GM12878 (cell line): ENCODE data around the gene ENOX1. TPM values are rescaled to one million over a fixed set of nuclear protein-coding genes. Genes with fewer than 3 reads are reported as not detected.

Experiments
- ATAC-seq: fragments of 200-7000 bp; cut with Tn5 transposase; 3 replicates; pipeline ENCODE4 v1.9.1; 2020; ENCODE audit warnings: mild to moderate bottlenecking, moderate library complexity
- BruUV-seq: library from RNA; stranded (reverse); fragments of 400-500 nt; replicated peaks from 2 replicates; lab custom pipeline; 2021; lab: Mats Ljungman, UMichigan
- CTCF ChIA-PET: fragments of 300-600 bp; sonication (Branson Sonifier 250); formaldehyde crosslinking; extraction: SDS; loops from one replicate; lab custom pipeline; 2021; ENCODE audit warnings: inconsistent platforms; lab: Yijun Ruan, JAX
- POLR2A ChIA-PET: fragments of 350-600 bp; formaldehyde crosslinking; extraction: SDS; loops from one replicate; lab custom pipeline; 2021; ENCODE audit warnings: inconsistent platforms; lab: Charles Lee
- RAD21 ChIA-PET: fragments of 300-600 bp; sonication (Branson Sonifier 250); formaldehyde crosslinking; loops from one replicate; lab custom pipeline; 2023; ENCODE audit warnings: antibody characterized with exemption; ENCODE audit not compliant: unreplicated experiment; lab: Charles Lee
- SMC1A ChIA-PET: fragments of 300-600 bp; sonication (Branson Sonifier 250); formaldehyde crosslinking; loops from one replicate; lab custom pipeline; 2023; ENCODE audit not compliant: unreplicated experiment, uncharacterized antibody; lab: Charles Lee
- DNase-seq: peaks from one replicate; pipeline ENCODE4 v3.0.0-alpha.2; 2011; ENCODE audit warnings: low read depth, low spot score
- FAIRE-seq: peaks from 3 replicates; lab custom pipeline; 2011; peaks lifted over from hg19 to GRCh38; lab: Jason Lieb, UNC
- H2AFZ ChIP-seq: 2 replicates; pipeline ENCODE4 v1.6.0; 2011; ENCODE audit warnings: low read depth, low read length, control low read depth; ENCODE audit not compliant: control insufficient read depth
- H3K27ac ChIP-seq: 2 replicates; pipeline ENCODE4 v1.5.1; 2011; ENCODE audit warnings: control low read depth; ENCODE audit not compliant: control insufficient read depth, insufficient read depth
- H3K27me3 ChIP-seq, 2 experiments: replicated peaks in 1 of 2; 2 replicates each; pipeline versions ENCODE4 v1.6.0 to v1.6.1; 2011; ENCODE audit warnings: low read length in 1 of 2; ENCODE audit not compliant: control insufficient read depth in 2 of 2, insufficient read depth in 2 of 2
- H3K36me3 ChIP-seq, 2 experiments: 2 replicates each; pipeline ENCODE4 v1.5.1; 2011; ENCODE audit warnings: low read length in 1 of 2; ENCODE audit not compliant: control insufficient read depth in 2 of 2, insufficient read depth in 2 of 2
- H3K4me1 ChIP-seq: 2 replicates; pipeline ENCODE4 v1.6.1; 2011; ENCODE audit warnings: mild to moderate bottlenecking, low read length, moderate library complexity, mixed read lengths; ENCODE audit not compliant: control insufficient read depth, insufficient read depth
- H3K4me2 ChIP-seq: 2 replicates; pipeline ENCODE4 v1.6.0; 2011; ENCODE audit warnings: control low read depth; ENCODE audit not compliant: control insufficient read depth, insufficient read depth
- H3K4me3 ChIP-seq: fragments of 200-600 bp; sonication (generic); 2 replicates; pipeline ENCODE4 v1.5.1; 2016
- H3K79me2 ChIP-seq: 2 replicates; pipeline ENCODE4 v1.6.0; 2011; ENCODE audit warnings: low read length; ENCODE audit not compliant: control insufficient read depth, insufficient read depth
- H3K9ac ChIP-seq: 2 replicates; pipeline ENCODE4 v1.8.0; 2011; ENCODE audit warnings: low read length, control low read depth, mixed read lengths; ENCODE audit not compliant: control insufficient read depth, insufficient read depth
- H3K9me3 ChIP-seq: replicated peaks from 3 replicates; pipeline ENCODE4 v1.5.1; 2011; ENCODE audit warnings: mild to moderate bottlenecking, low read length; ENCODE audit not compliant: control insufficient read depth, insufficient read depth
- H4K20me1 ChIP-seq: 2 replicates; pipeline ENCODE4 v1.6.0; 2011; ENCODE audit not compliant: control insufficient read depth, insufficient read depth
- ATF2 ChIP-seq: IDR thresholded peaks from 2 replicates; pipeline ENCODE4 v1.6.1; 2012; ENCODE audit warnings: low read length, inconsistent platforms
- ATF3 ChIP-seq: IDR thresholded peaks from 2 replicates; pipeline ENCODE4 v1.6.1; 2011; ENCODE audit warnings: low read depth, mild to moderate bottlenecking, low read length, moderate library complexity, borderline replicate concordance; ENCODE audit errors: extremely low read depth
- CBX5 ChIP-seq: sonication (generic); IDR thresholded peaks from 2 replicates; pipeline ENCODE4 v1.6.1; 2016; ENCODE audit warnings: low read depth, moderate library complexity, mild to moderate bottlenecking, inconsistent platforms
- EZH2 ChIP-seq: IDR thresholded peaks from 2 replicates; pipeline ENCODE4 v1.6.1; 2012; ENCODE audit warnings: low read depth, mild to moderate bottlenecking, control low read depth, inconsistent platforms, low read length, borderline replicate concordance; ENCODE audit not compliant: control insufficient read depth
- HSF1 ChIP-seq: fragments of 150-350 bp; IDR thresholded peaks from 2 replicates; pipeline ENCODE4 v1.6.1; 2014; ENCODE audit warnings: mild to moderate bottlenecking, low read depth, low read length
- IKZF1 ChIP-seq: fragments of 450-650 bp; conservative IDR thresholded peaks from 2 replicates; pipeline ENCODE4 v1.6.1; 2017; ENCODE audit warnings: antibody characterized with exemption, mild to moderate bottlenecking
- MLLT1 ChIP-seq: fragments of 450-650 bp; IDR thresholded peaks from 2 replicates; pipeline ENCODE4 v1.6.1; 2016; ENCODE audit warnings: mild to moderate bottlenecking
- MYC ChIP-seq: IDR thresholded peaks from 2 replicates; pipeline ENCODE4 v1.6.1; 2011; ENCODE audit warnings: mild to moderate bottlenecking, low read length, moderate library complexity, inconsistent platforms; ENCODE audit not compliant: insufficient read depth, insufficient replicate concordance, insufficient read length, severe bottlenecking
- NBN ChIP-seq: fragments of 450-650 bp; IDR thresholded peaks from 2 replicates; pipeline ENCODE4 v1.6.1; 2016
- POLR2AphosphoS5 ChIP-seq: IDR thresholded peaks from 2 replicates; pipeline ENCODE4 v1.6.1; 2011; ENCODE audit warnings: mild to moderate bottlenecking, low read length, inconsistent platforms
- RCOR1 ChIP-seq: conservative IDR thresholded peaks from 2 replicates; pipeline ENCODE4 v1.6.1; 2012; ENCODE audit warnings: low read depth, low read length, improper control_type of control experiment
- RELA ChIP-seq: fragments of 450-650 bp; IDR thresholded peaks from 2 replicates; pipeline ENCODE4 v1.8.0; 2014; ENCODE audit warnings: borderline replicate concordance; ENCODE audit not compliant: partially characterized antibody
- REST ChIP-seq: IDR thresholded peaks from 2 replicates; pipeline ENCODE4 v1.6.1; 2012; ENCODE audit warnings: mild to moderate bottlenecking, low read depth, low read length
- ZNF217 ChIP-seq: fragments of 450-650 bp; IDR thresholded peaks from 2 replicates; pipeline ENCODE4 v1.6.1; 2017; ENCODE audit warnings: antibody characterized with exemption, mild to moderate bottlenecking
- WGBS: methylation state at CpG from one replicate; pipeline ENCODE4 v1.1.6; 2016; ENCODE audit warnings: low lambda C conversion rate; ENCODE audit not compliant: insufficient replicate concordance, insufficient coverage; ENCODE audit errors: missing lambda C conversion rate; 5-methylcytosine and 5-hydroxymethylcytosine counted together
- in situ Hi-C: fragments of 300-500 bp; cut with MboI; formaldehyde crosslinking; loops from 9 replicates; pipeline ENCODE4 v1.14.3; 2018; ENCODE audit warnings: mixed read lengths
- intact Hi-C: fragments of 100-400 bp; cut with micrococcal nuclease; formaldehyde crosslinking; loops from one replicate; pipeline ENCODE4 v1.14.2; 2022; ENCODE audit not compliant: unreplicated experiment
- polyA plus RNA-seq, 11 experiments: library from polyadenylated mRNA; depleted of rRNA in 4 of 11; unstranded in 6 of 11; stranded (reverse) in 5 of 11; fragments of >200 nt; fragmentation: Nextera tagmentation in 4 of 11; fragmentation: Illumina TruSeq in 1 of 11; extraction: Ambion mirVana in 4 of 11; extraction: Trizol in 1 of 11; gene quantifications; 1 replicate in 1 of 11; 2 replicates in 10 of 11; pipeline versions ENCODE4 v1.2.1 to v1.2.3, GENCODE V29; 2011 to 2016; ENCODE audit warnings: inconsistent platforms in 2 of 11, missing spikeins in 2 of 11, low read depth in 1 of 11
- total RNA-seq, 4 experiments: library from RNA; depleted of rRNA in 3 of 4; stranded (reverse); fragments of >200 nt in 3 of 4; fragmentation: Illumina TruSeq in 1 of 4; extraction: Trizol in 1 of 4; gene quantifications; 2 replicates each; pipeline versions ENCODE4 v1.2.1 to v1.2.3, GENCODE V29; 2013 to 2021

ENOX1 gene
- total and polyA plus RNA-seq, 10 of the 15 experiments (the other 5 are each of a cell fraction or from before 2014, with no cell fraction given) = 0.11 to 0.26 (median 0.15) TPM

- in situ Hi-C loops = no loop called here
- CTCF ChIA-PET = no interaction called here
- no peak for TF ChIP-seq IKZF1
- TF ChIP-seq RCOR1 = no peak
- TF ChIP-seq CBX5 = no peak
- TF ChIP-seq ATF2 = no peak
- no peak for TF ChIP-seq HSF1
- no peak for TF ChIP-seq RELA
- no peak for TF ChIP-seq EZH2
- TF ChIP-seq ZNF217 = no peak
- TF ChIP-seq POLR2AphosphoS5 = no peak
- no peak for TF ChIP-seq NBN
- TF ChIP-seq REST = no peak
- TF ChIP-seq MYC = no peak
- no peak for TF ChIP-seq ATF3
- no peak for TF ChIP-seq MLLT1
Observed at GRCh38 chr13:43546816-43547215, 240.0 kb downstream of the ENOX1 start.

More at GRCh38 chr13:43546816-43547215, 240.0 kb downstream of the ENOX1 start:
- Histone ChIP-seq H4K20me1 (no peaks in the 10 kb centered on the region), H3K4me3 (no peak overlapping the region), H3K4me2 (no peak overlapping the region), H3K36me3 (no peaks in the 10 kb centered on the region), H3K9me3 (no peaks in the 10 kb centered on the region), H3K79me2 (no peaks in the 10 kb centered on the region), H3K9ac (no peak overlapping the region), H3K27ac (no peak overlapping the region), H2AFZ (no peak overlapping the region), H3K4me1 (peaks cover 7% of the 10 kb centered on the region; the same call in 1 of the 2 replicates), H3K27me3 (no peaks in the 10 kb centered on the region)
- ATAC-seq (no peak), DNase-seq (no peak), FAIRE-seq (no peak)
- intact Hi-C loops = no loop called here
- SMC1A ChIA-PET = no interaction called here
- POLR2A ChIA-PET = no interaction called here
- BruUV-seq = no TSS peak
- RAD21 ChIA-PET = no interaction called here
- WGBS = 63% methylated on average over 3 of the region's 3 CpGs
